Karpas-422 (cell line): ENCODE results near the gene TAF15. TPM values are rescaled to one million over a fixed set of nuclear protein-coding genes. Genes with fewer than 3 reads are reported as not detected.

Source experiments
- DNase-seq: peaks from one replicate; pipeline ENCODE4 v3.0.0-alpha.2; 2015
- H2AFZ ChIP-seq: fragments of 200-600 bp; sonication (generic); 2 replicates; pipeline ENCODE4 v1.6.1; 2014; ENCODE audit warnings: antibody characterized with exemption, low read length, mixed read lengths
- H3K27ac ChIP-seq: fragments of 200-600 bp; sonication (generic); 2 replicates; pipeline ENCODE4 v1.5.1; 2014; ENCODE audit warnings: mild to moderate bottlenecking, low read length, moderate library complexity
- H3K27me3 ChIP-seq: fragments of 200-600 bp; sonication (generic); 2 replicates; pipeline ENCODE4 v1.6.1; 2014; ENCODE audit warnings: low read length, mixed read lengths
- H3K36me3 ChIP-seq: fragments of 200-600 bp; sonication (generic); 2 replicates; pipeline ENCODE4 v1.6.1; 2014; ENCODE audit warnings: low read length, mixed read lengths; ENCODE audit not compliant: insufficient read depth
- H3K4me1 ChIP-seq: fragments of 200-600 bp; sonication (generic); 2 replicates; pipeline ENCODE4 v1.6.1; 2014; ENCODE audit warnings: mild to moderate bottlenecking, low read length, mixed read lengths
- H3K4me2 ChIP-seq: fragments of 200-600 bp; sonication (generic); 2 replicates; pipeline ENCODE4 v1.6.1; 2014; ENCODE audit warnings: low read length, low read depth, mild to moderate bottlenecking; ENCODE audit not compliant: poor library complexity, severe bottlenecking
- H3K4me3 ChIP-seq: fragments of 200-600 bp; sonication (generic); 2 replicates; pipeline ENCODE4 v1.5.1; 2014; ENCODE audit warnings: mild to moderate bottlenecking, antibody characterized with exemption, low read length, mixed read lengths
- H3K79me2 ChIP-seq: fragments of 200-600 bp; sonication (generic); 2 replicates; pipeline ENCODE4 v1.6.1; 2014; ENCODE audit warnings: mild to moderate bottlenecking, low read length, mixed read lengths
- H3K9ac ChIP-seq: fragments of 200-600 bp; sonication (generic); 2 replicates; pipeline ENCODE4 v1.6.0; 2014; ENCODE audit warnings: low read length
- H3K9me2 ChIP-seq: fragments of 200-600 bp; sonication (generic), shearing (Covaris generic); replicated peaks from 2 replicates; pipeline ENCODE4 v1.6.0; 2014; ENCODE audit warnings: mild to moderate bottlenecking, low read length, moderate library complexity; ENCODE audit not compliant: insufficient read depth
- H3K9me3 ChIP-seq: fragments of 300-700, 200-600 bp; sonication (generic); 2 replicates; pipeline ENCODE4 v1.6.1; 2014; ENCODE audit warnings: low read length, mixed read lengths
- H4K20me1 ChIP-seq: fragments of 200-600 bp; sonication (generic); 2 replicates; pipeline ENCODE4 v1.6.1; 2014; ENCODE audit warnings: mild to moderate bottlenecking, antibody characterized with exemption, low read length, low read depth; ENCODE audit not compliant: insufficient read depth
- total RNA-seq: library from RNA; depleted of rRNA; stranded (reverse); fragments of >200 nt; shearing (Covaris generic); gene quantifications from 2 replicates; pipeline ENCODE4 v1.2.3, GENCODE V29; 2014; ENCODE audit warnings: low replicate concordance

Gene TAF15
- total RNA-seq, 1 experiment from 2014 or later, result 90.7 TPM

GRCh38 chr17:35775583-35775982 is 33.7 kb upstream of the TAF15 start:
- Histone ChIP-seq H2AFZ (no peak overlapping the region), H3K36me3 (no peaks in the 10 kb centered on the region), H3K4me3 (no peak overlapping the region), H3K9me3 (no peaks in the 10 kb centered on the region), H3K4me2 (no peak overlapping the region), H3K9me2 (no peaks in the 10 kb centered on the region), H3K9ac (no peak overlapping the region), H3K27ac (no peak overlapping the region), H4K20me1 (no peaks in the 10 kb centered on the region), H3K79me2 (no peaks in the 10 kb centered on the region), H3K27me3 (no peaks in the 10 kb centered on the region), H3K4me1 (no peaks in the 10 kb centered on the region)
- no peak for DNase-seq

- Histone ChIP-seq H3K9me3 (no peaks in the 10 kb centered on the region), H3K4me3 (no peak overlapping the region), H3K4me2 (no peak overlapping the region), H2AFZ (no peak overlapping the region), H3K79me2 (no peaks in the 10 kb centered on the region), H3K4me1 (no peaks in the 10 kb centered on the region), H3K36me3 (no peaks in the 10 kb centered on the region), H3K9me2 (no peaks in the 10 kb centered on the region), H3K27ac (no peak overlapping the region), H3K9ac (no peak overlapping the region), H3K27me3 (no peaks in the 10 kb centered on the region), H4K20me1 (no peaks in the 10 kb centered on the region)
- DNase-seq, result no peak
These were observed 30.6 kb upstream of the TAF15 start for GRCh38 chr17:35778641-35779196.

- Histone ChIP-seq H3K9me3 (no peaks in the 10 kb centered on the region), H2AFZ (no peak overlapping the region), H3K4me2 (no peak overlapping the region), H3K27ac (no peak overlapping the region), H3K4me1 (no peaks in the 10 kb centered on the region), H3K9me2 (no peaks in the 10 kb centered on the region), H3K4me3 (no peak overlapping the region), H3K36me3 (no peaks in the 10 kb centered on the region), H4K20me1 (no peaks in the 10 kb centered on the region), H3K9ac (no peak overlapping the region), H3K79me2 (no peaks in the 10 kb centered on the region), H3K27me3 (no peaks in the 10 kb centered on the region)
- no peak for DNase-seq
These were observed 28.3 kb upstream of the TAF15 start for GRCh38 chr17:35780950-35781349.

GRCh38 chr17:35784895-35785294 is 24.4 kb upstream of the TAF15 start:
- Histone ChIP-seq H3K36me3 (no peaks in the 10 kb centered on the region), H3K9ac (no peak overlapping the region), H3K27me3 (no peaks in the 10 kb centered on the region), H3K4me2 (no peak overlapping the region), H3K9me3 (no peaks in the 10 kb centered on the region), H3K9me2 (no peaks in the 10 kb centered on the region), H3K79me2 (no peaks in the 10 kb centered on the region), H3K4me1 (no peaks in the 10 kb centered on the region), H3K27ac (no peak overlapping the region), H4K20me1 (no peaks in the 10 kb centered on the region), H2AFZ (no peak overlapping the region), H3K4me3 (no peak overlapping the region)
- no peak for DNase-seq

- Histone ChIP-seq H3K4me2 (no peak overlapping the region), H3K36me3 (no peaks in the 10 kb centered on the region), H3K9ac (no peak overlapping the region), H3K4me3 (no peak overlapping the region), H4K20me1 (no peaks in the 10 kb centered on the region), H3K27me3 (no peaks in the 10 kb centered on the region), H3K4me1 (no peaks in the 10 kb centered on the region), H3K27ac (no peak overlapping the region), H3K9me2 (no peaks in the 10 kb centered on the region), H3K79me2 (no peaks in the 10 kb centered on the region), H3K9me3 (no peaks in the 10 kb centered on the region), H2AFZ (no peak overlapping the region)
- no peak for DNase-seq
These were observed 22.3 kb upstream of the TAF15 start for GRCh38 chr17:35786941-35787432.

GRCh38 chr17:35788477-35789368 is 20.6 kb upstream of the TAF15 start:
- H3K9me3 ChIP-seq, result no peaks in the 10 kb centered on the region
- no peak overlapping the region for H3K4me2 ChIP-seq
- no peak for DNase-seq
- no peaks in the 10 kb centered on the region for H3K79me2 ChIP-seq
- H3K27me3 ChIP-seq, result no peaks in the 10 kb centered on the region
- H3K4me3 ChIP-seq, result no peak overlapping the region
- H3K9ac ChIP-seq, result no peak overlapping the region
- H3K9me2 ChIP-seq, result no peaks in the 10 kb centered on the region
- no peaks in the 10 kb centered on the region for H3K4me1 ChIP-seq
- no peaks in the 10 kb centered on the region for H4K20me1 ChIP-seq
- H3K36me3 ChIP-seq, result no peaks in the 10 kb centered on the region
- H2AFZ ChIP-seq, result no peak overlapping the region
- no peak overlapping the region for H3K27ac ChIP-seq

GRCh38 chr17:35790841-35791240 is 18.4 kb upstream of the TAF15 start:
- no peak overlapping the region for H3K4me2 ChIP-seq
- H3K4me3 ChIP-seq, result no peak overlapping the region
- H3K4me1 ChIP-seq, result no peaks in the 10 kb centered on the region
- DNase-seq, result no peak
- H3K27me3 ChIP-seq, result no peaks in the 10 kb centered on the region
- no peaks in the 10 kb centered on the region for H3K79me2 ChIP-seq
- no peaks in the 10 kb centered on the region for H3K9me3 ChIP-seq
- H3K9ac ChIP-seq, result no peak overlapping the region
- no peak overlapping the region for H2AFZ ChIP-seq
- H3K27ac ChIP-seq, result no peak overlapping the region
- H4K20me1 ChIP-seq, result no peaks in the 10 kb centered on the region
- no peaks in the 10 kb centered on the region for H3K36me3 ChIP-seq
- no peaks in the 10 kb centered on the region for H3K9me2 ChIP-seq

GRCh38 chr17:35791681-35792350 is 17.5 kb upstream of the TAF15 start:
- Histone ChIP-seq H3K4me2 (no peak overlapping the region), H4K20me1 (no peaks in the 10 kb centered on the region), H3K9me3 (no peaks in the 10 kb centered on the region), H2AFZ (no peak overlapping the region), H3K4me3 (no peak overlapping the region), H3K4me1 (no peaks in the 10 kb centered on the region), H3K36me3 (no peaks in the 10 kb centered on the region), H3K9ac (no peak overlapping the region), H3K27ac (no peak overlapping the region), H3K27me3 (no peaks in the 10 kb centered on the region), H3K79me2 (no peaks in the 10 kb centered on the region), H3K9me2 (no peaks in the 10 kb centered on the region)
- DNase-seq, result no peak
